Left cardiac atrium (tissue), 4 donors: Measurements from ENCODE around the gene HES4. TPM values are rescaled to one million over a fixed set of nuclear protein-coding genes. Genes with fewer than 3 reads are reported as not detected.
A peak's percentile ranks its signal among the peaks of the same experiment; 100 is the strongest.
"Not testable (repeated sequence)": the region's sequence is repeated elsewhere in the genome, so short reads cannot be mapped to it uniquely, and the experiment has no call there.

ENCODE experiments used
- ATAC-seq, 2 donors: fragments of 200-7000 bp; cut with Tn5 transposase; one replicate each; pipeline ENCODE4 v1.9.1; 2020; ENCODE audit warnings: mild to moderate bottlenecking in 2 of 2, moderate library complexity in 2 of 2
- DNase-seq: peaks from one replicate; pipeline ENCODE4 v3.0.0-alpha.2; 2020
- intact Hi-C, 2 donors: fragments of 100-400 bp; cut with DNase I; formaldehyde crosslinking; loops; one replicate each; pipeline versions ENCODE4 v1.14.1 to v1.15.1; 2022 to 2023
- total RNA-seq, 2 donors: library from RNA; stranded (reverse); fragmentation: NEBNext Ultra II Directional; extraction: Animal tissue kit (Norgen Biotek cat#: 25700); gene quantifications; one replicate each; pipeline ENCODE4 v1.2.1, GENCODE V29; 2021
- donor health status: DM: no; HTN: yes; CAD: no.
- donor health status: DM: no; HTN: yes; CAD: no; lungs with severe emphysema.
- donor health status: DM: yes; HTN: yes; CAD: no.
- donor health status: Dilated cardiomyopathy.

HES4 gene
- total RNA-seq, 2 donors from 2014 or later: 42.1 to 68.3 TPM

DNA sequence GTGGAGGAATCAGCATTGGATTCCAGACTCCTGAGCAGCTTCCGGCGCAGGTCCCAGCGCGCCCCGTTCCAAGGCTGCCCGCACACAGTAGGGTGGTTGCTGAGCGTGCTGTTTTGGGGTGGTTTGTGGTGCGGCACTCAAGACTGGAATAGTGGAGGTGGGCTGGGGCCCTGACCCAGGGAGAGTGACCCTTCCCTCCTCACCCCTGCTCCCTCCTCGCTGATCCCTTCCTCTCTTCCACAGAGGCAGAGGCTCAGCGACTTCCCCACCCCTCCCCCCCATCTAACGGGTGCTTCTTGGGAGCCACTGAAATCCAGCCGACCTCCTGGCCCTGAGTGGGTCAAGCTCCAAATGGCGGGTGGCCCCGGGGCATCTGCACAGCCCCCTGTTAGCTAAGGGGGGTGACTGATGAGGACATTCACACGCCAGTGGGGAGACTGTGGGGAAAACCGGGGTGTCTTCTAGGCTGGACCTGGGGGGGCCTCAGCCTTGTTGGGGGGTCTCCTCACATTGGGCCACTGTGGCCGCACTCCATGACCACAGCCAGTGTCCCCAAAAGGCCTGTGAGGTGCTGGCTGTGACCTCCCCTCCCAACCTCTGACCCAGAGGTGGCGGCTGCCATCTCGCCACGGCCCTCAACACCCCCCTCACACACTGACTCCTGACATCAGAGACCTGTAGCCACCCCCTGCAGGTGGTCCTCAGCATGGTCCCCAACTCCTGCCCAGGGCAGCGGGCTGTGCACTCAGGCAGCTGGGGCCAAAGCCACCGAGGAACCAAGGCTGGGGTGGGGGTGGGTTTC, 3.9 kb upstream of the HES4 start:
- DNase-seq (no peak), ATAC-seq (no peak)
- intact Hi-C loops: no loop called here

DNA sequence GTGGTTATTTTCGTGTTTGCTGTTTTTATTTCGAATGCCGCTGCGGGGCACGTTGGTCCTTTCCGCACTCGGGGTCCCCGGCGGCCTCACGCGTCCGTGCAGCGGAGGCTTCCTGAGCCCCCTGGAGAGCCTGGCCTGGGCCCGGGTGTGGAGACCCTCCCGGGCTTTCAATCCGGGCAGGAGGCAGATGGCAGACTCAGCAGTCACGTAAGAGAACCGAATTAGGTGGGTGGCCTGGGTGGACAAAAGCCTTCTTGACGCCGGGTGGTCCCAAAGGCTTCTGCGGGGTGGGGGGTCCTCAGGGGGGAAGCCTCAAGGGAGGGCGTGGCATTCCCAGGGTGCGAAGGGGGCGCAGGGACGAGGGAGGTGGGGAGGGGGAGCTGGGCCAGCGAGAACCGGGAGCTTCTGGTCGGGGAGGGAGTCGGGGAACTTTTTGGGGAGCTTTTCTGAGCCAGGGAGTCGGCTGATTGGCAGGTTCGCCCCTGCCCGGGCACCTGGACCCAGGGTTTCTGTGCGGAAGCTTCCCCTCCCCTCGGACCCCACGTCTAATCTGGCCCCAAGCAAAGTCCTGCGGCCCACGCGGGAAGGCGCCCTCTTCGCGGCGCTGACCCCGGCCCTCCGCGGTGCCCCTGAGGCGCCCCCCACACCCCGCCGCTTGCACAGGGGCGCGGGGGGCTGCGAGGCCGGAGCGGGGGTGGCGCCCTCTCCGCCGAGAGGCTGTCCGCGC, 1.3 kb upstream of the HES4 start:
- intact Hi-C loops: no loop called here
- no peak for ATAC-seq
- DNase-seq: no peak

GRCh38 chr1:1000357-1001056, 610 bp upstream of the HES4 start:
- intact Hi-C loops: no loop called here
- ATAC-seq (peak; percentile 63 to 67), DNase-seq (peak; percentile 87)

DNA sequence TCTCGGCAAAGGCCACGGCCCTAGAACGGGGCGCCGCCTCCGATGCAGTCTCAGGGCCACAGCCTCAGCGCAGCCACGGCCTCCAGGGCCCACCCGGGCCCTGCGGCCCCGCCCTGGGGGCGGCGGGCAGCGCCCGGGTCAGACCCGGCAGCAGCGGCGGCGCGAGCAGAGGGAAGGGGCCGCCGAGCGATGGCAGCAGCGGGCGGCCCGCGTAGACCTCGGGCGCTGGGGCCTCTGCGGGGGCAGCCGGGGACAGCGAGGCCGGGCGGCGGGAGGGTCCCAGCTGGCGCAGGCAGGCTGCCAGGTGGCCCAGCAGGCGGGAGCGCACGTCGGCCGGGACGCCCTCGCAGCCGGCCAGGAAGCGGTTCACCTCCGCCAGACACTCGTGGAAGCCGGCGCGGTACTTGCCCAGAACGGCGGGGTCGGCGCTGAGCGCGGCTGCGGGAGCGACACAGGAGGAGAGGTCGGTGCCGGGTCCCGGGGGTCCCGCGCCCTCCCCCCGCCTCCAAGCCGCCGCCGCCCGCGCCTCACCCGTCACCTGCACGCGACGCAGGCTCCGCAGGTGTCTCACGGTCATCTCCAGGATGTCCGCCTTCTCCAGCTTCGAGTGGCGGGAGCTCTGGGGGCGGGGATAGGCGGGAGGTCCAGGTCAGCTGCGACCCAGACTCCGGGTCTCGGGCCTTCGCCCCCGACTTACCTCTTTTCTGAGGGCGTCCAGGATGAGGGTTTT, 737 bp downstream of the HES4 start:
- intact Hi-C loops: no loop called here
- DNase-seq (peak; percentile 52), ATAC-seq (peak; percentile 1 to 13)

DNA sequence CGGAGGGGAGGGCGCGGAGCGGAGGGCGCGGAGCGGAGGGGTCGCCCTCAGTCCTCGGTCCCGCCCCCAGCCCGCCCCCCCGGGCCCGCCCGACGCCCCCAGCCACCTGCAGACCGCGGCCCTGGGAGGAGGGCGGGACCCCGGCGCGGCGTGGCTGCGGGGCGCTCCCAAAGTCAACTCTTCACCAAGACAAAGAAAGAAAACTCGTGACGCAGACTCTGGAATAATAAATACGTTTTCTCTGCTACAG, 1.2 kb downstream of the HES4 start:
- ATAC-seq (no peak), DNase-seq (no peak)
- intact Hi-C loops: no loop called here

- ATAC-seq (no peak), DNase-seq (peak; percentile 28)
- intact Hi-C loops: no loop called here
Observed at GRCh38 chr1:997993-998744, 1.7 kb downstream of the HES4 start.

DNA sequence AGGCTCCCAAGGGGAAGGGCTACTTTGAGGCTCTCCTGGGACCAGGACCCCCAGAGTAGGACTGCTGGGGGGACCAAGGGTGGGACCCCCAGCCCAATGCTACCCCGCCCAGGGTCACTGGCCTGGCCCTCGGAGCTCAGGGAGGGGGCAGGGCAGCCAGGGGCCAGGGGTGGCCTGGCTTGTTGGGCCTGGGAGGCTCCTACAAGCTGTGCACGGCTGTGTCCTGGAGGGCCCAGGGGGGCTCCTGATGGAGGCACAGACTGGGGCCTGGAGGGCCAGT, 2.2 kb downstream of the HES4 start:
- no peak for ATAC-seq
- no peak for DNase-seq
- intact Hi-C loops: no loop called here

GRCh38 chr1:996851-997712, 2.8 kb downstream of the HES4 start:
- intact Hi-C loops: no loop called here
- no peak for DNase-seq
- no peak for ATAC-seq

- DNase-seq (no peak), ATAC-seq (no peak)
- intact Hi-C loops: no loop called here
Observed at GRCh38 chr1:995665-996633, 3.9 kb downstream of the HES4 start.

- DNase-seq, ATAC-seq, intact Hi-C loops: not testable (repeated sequence)
Observed at GRCh38 chr1:994546-994945, 5.4 kb downstream of the HES4 start.

DNA sequence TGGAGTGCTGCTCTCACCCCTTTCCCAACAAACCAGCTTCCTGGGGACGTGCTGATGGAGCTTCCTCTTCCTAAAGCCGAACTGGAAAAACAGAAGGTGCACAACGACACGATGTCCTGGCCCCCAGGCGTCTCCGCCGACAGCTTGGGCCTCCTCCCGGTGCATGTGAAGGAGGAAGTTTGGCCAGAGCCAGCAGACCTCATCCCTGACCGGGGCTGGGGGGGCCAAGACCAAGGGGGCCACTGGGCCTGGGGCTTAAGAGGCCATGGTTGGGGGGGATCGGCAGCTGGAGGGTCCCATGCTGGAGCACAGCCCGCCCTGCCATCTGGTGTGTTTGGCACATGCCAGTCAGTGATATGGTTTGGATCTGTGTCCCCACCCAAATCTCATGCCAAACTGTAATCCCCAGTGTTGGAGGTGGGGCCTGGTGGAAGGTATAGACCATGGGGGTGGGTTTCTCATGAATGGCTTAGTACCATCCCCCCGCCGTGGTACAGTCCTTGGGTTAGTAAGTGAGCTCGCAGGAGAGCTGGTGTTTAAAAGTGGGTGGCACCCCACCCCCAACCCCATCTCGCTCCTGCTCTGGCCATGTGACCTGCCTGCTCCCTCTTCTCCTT, 6.4 kb downstream of the HES4 start:
- intact Hi-C loops: no loop called here
- ATAC-seq (no peak), DNase-seq (no peak)

- DNase-seq (no peak), ATAC-seq (no peak)
- intact Hi-C loops: no loop called here
Observed at GRCh38 chr1:992362-992761, 7.5 kb downstream of the HES4 start.

DNA sequence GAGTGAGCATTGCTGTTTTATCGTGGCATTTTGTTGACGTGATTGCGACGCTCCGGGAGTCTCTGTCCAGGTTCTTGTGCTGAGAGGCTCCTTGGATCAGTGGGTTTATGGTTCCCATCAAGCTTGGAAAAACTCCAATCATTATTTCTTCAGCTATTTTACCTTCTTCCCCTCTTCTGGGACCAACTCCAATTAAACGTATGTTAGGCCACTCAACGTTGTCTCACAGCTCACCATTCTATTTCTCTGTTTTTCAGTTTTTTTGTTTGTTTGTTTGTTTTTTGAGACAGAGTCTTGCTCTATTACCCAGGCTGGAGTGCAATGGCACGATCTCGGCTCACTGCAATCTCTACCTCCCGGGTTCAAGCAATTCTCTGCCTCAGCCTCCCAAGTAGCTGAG, 8.0 kb downstream of the HES4 start:
- no peak for ATAC-seq
- no peak for DNase-seq
- intact Hi-C loops: no loop called here

DNA sequence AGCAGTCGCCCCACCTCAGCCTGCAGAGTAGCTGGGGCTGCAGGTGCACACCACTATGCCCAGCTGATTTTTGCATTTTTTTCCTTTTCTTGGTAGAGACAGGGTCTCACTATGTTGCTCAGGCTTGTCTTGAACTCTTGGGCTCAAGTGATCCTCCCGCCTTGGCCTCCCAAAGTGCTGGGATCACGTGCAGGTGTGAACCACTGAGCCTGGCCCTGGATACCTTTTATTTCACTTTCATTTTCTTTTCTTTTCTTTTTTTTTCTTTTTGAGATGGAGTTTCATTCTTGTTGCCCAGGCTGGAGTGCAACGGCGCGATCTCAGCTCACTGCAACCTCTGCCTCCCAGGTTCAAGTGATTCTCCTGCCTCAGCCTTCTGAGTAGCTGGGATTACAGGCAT, 8.6 kb downstream of the HES4 start:
- ATAC-seq, DNase-seq, intact Hi-C loops: not testable (repeated sequence)

DNA sequence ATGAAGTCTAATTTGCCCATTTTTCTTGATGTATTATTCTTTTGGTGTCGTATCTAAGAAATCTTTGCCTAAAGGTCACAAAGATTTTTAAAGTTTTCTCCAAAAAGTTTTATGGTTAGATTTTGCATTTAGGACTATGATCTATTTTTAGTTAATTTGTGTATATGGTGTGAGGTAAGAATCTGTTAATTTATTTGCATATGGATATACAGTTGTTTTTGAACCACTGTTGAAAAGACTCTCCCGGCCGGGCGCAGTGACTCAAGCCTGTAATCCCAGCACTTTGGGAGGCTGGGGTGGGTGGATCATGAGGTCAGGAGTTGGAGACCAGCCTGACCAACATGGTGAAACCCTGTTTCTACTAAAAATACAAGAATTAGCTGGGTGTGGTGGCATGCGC, 11.8 kb downstream of the HES4 start:
- ATAC-seq, intact Hi-C loops, DNase-seq: not testable (repeated sequence)

DNA sequence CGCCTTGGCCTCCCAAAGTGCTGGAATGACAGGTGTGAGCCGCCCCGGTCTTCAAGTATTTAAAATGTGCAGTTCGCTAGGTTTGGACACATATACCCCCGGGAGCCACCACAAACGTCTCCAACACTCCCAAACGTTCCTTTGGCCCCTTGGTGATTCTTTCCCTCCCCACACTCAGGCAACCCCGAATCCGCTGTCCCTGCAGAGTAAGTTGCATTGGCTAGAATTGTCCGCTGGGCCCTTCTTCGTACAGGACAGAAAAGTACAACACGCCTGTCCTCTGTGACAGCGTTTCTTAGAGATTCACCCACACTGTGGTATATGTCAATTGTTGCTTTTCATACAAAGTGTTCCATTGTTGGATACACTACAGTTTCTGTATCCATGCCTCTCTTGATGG, 14.8 kb downstream of the HES4 start:
- intact Hi-C loops: no loop called here
- DNase-seq: no peak
- no peak for ATAC-seq

DNA sequence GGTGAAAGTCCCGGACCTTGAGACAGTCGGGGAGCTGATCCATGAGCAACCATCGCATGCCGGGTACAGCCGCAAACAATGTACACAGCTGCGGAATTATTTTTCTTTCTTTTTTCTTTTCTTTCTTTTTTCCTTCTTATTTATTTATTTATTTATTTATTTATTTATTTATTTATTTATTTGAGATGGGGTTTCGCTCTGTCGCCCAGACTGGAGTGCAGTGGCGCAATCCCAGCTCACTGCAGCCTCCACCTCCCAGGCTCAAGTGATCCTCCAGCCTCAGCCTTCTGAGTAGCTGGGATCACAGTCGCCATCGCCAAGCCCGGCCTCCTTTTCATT, 15.5 kb downstream of the HES4 start:
- DNase-seq: no peak

More for the DNA sequence above, 15.5 kb downstream of the HES4 start:
- ATAC-seq: no peak
- intact Hi-C loops: loop anchor here in 1 of 2 donors (5.0 kb wide), 1 partner anchor 78 kb away; no protein-coding TSS in a partner anchor
